H54 (cell line): ENCODE results near the gene DMXL2.
A peak's percentile ranks its signal among the peaks of the same experiment; 100 is the strongest.

Experiments used
- DNase-seq: peaks from one replicate; pipeline ENCODE4 v3.0.0; 2011; ENCODE audit warnings: low spot score, mixed read lengths; ENCODE audit not compliant: insufficient read length
- FAIRE-seq: peaks from 3 replicates; lab custom pipeline; 2011; peaks lifted over from hg19 to GRCh38; lab: Jason Lieb, UNC
- POLR2A ChIP-seq: IDR thresholded peaks from 2 replicates; pipeline ENCODE4 v1.6.1; 2011; ENCODE audit warnings: low read depth, mild to moderate bottlenecking, low read length

The DMXL2 gene

GRCh38 chr15:51403946-51404695, 218.4 kb downstream of the DMXL2 start:
- TF ChIP-seq POLR2A: no peak
- FAIRE-seq (no peak), DNase-seq (no peak)

GRCh38 chr15:51403072-51403878, 219.3 kb downstream of the DMXL2 start:
- FAIRE-seq (no peak), DNase-seq (no peak)
- no peak for TF ChIP-seq POLR2A

GRCh38 chr15:51401872-51402517, 220.6 kb downstream of the DMXL2 start:
- DNase-seq: peak; percentile 38
- TF ChIP-seq POLR2A: no peak
- FAIRE-seq: no peak

- no peak for TF ChIP-seq POLR2A
These were observed 221.4 kb downstream of the DMXL2 start for GRCh38 chr15:51401051-51401780.

GRCh38 chr15:51398626-51399025, 223.9 kb downstream of the DMXL2 start:
- no peak for DNase-seq

More at GRCh38 chr15:51401051-51401780, 221.4 kb downstream of the DMXL2 start:
- no peak for FAIRE-seq
- DNase-seq: no peak

More at GRCh38 chr15:51398626-51399025, 223.9 kb downstream of the DMXL2 start:
- TF ChIP-seq POLR2A: no peak
- no peak for FAIRE-seq
